Lower leg skin (tissue), 3 donors: Measurements from ENCODE around the gene ELAVL2.

Source experiments
- POLR2A ChIP-seq, 2 donors: fragments of 450-650 bp; IDR thresholded peaks; one replicate each; pipeline ENCODE4 v1.6.1; 2016 to 2017; ENCODE audit warnings: antibody characterized with exemption in 2 of 2, mild to moderate bottlenecking in 1 of 2, moderate library complexity in 1 of 2
- TF ChIP-seq, protein P1 (sequence below), 3 donors: fragments of 450-650 bp; IDR thresholded peaks; one replicate each; pipeline ENCODE4 v1.5.1; 2016; ENCODE audit warnings: antibody characterized with exemption in 3 of 3, mild to moderate bottlenecking in 3 of 3, moderate library complexity in 2 of 3

DNA sequence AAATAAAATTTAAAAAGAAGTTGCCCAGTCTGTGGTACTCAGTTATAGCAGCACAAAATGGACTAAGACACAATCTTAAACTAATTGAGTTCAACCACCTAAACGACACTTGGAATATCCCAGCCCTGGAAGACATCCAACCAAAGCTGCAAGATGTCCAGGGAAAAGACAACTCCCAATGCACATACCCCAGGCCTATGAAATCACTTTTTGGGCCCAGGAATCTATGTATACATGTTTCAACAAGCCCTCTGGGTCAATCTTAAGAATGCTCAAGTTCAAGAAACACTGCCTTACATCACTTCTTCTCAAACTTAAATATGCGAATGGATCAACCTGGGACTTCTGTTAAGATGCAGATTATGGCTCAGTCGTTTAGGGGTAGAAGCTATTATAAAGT is 148.6 kb downstream of the ELAVL2 start:
- TF ChIP-seq, protein P1, sequence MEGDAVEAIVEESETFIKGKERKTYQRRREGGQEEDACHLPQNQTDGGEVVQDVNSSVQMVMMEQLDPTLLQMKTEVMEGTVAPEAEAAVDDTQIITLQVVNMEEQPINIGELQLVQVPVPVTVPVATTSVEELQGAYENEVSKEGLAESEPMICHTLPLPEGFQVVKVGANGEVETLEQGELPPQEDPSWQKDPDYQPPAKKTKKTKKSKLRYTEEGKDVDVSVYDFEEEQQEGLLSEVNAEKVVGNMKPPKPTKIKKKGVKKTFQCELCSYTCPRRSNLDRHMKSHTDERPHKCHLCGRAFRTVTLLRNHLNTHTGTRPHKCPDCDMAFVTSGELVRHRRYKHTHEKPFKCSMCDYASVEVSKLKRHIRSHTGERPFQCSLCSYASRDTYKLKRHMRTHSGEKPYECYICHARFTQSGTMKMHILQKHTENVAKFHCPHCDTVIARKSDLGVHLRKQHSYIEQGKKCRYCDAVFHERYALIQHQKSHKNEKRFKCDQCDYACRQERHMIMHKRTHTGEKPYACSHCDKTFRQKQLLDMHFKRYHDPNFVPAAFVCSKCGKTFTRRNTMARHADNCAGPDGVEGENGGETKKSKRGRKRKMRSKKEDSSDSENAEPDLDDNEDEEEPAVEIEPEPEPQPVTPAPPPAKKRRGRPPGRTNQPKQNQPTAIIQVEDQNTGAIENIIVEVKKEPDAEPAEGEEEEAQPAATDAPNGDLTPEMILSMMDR (IDR thresholded peaks at IDR 0.05) = no peak
- no peak for TF ChIP-seq POLR2A (IDR thresholded peaks at IDR 0.05)
